ENCODE data around the gene OXTR. TPM values are rescaled to one million over a fixed set of nuclear protein-coding genes. Genes with fewer than 3 reads are reported as not detected.

The OXTR gene
- total RNA-seq, 1 donor from 2014 or later, result 0.50 TPM

- no peak overlapping the region for H3K4me3 ChIP-seq
- no peak for ATAC-seq
- TF ChIP-seq CTCF (IDR thresholded peaks at IDR 0.05), result no peak
- no peak for DNase-seq
- H3K27ac ChIP-seq, result no peak overlapping the region
- H3K9me3 ChIP-seq, result no peaks in the 10 kb centered on the region
- intact Hi-C loops (cut with DNase I), result no loop called here
- H3K4me1 ChIP-seq, result peaks cover 6% of the 10 kb centered on the region
- peaks cover 13% of the 10 kb centered on the region for H3K27me3 ChIP-seq (ENCODE audit: low read depth)
- no peaks in the 10 kb centered on the region for H3K36me3 ChIP-seq
Measured at GRCh38 chr3:8762607-8763377, 6.6 kb downstream of the OXTR start.

GRCh38 chr3:8761866-8762265 is 7.5 kb downstream of the OXTR start:
- H3K4me3 ChIP-seq, result no peak overlapping the region

GRCh38 chr3:8760506-8760905 is 8.9 kb downstream of the OXTR start:
- no peak for ATAC-seq
- H3K9me3 ChIP-seq, result no peaks in the 10 kb centered on the region
- intact Hi-C loops (cut with DNase I), result no loop called here
- H3K4me1 ChIP-seq, result no peaks in the 10 kb centered on the region
- H3K27me3 ChIP-seq (ENCODE audit: low read depth), result no peaks in the 10 kb centered on the region
- H3K27ac ChIP-seq, result no peak overlapping the region
- H3K4me3 ChIP-seq, result no peak overlapping the region
- DNase-seq, result no peak
- H3K36me3 ChIP-seq, result no peaks in the 10 kb centered on the region
- TF ChIP-seq CTCF (IDR thresholded peaks at IDR 0.05), result no peak

More at GRCh38 chr3:8761866-8762265, 7.5 kb downstream of the OXTR start:
- H3K27ac ChIP-seq, result no peak overlapping the region
- no peak for TF ChIP-seq CTCF (IDR thresholded peaks at IDR 0.05)
- H3K27me3 ChIP-seq (ENCODE audit: low read depth), result peaks cover 3% of the 10 kb centered on the region
- no peak for ATAC-seq
- no peaks in the 10 kb centered on the region for H3K36me3 ChIP-seq
- intact Hi-C loops (cut with DNase I), result no loop called here
- H3K9me3 ChIP-seq, result no peaks in the 10 kb centered on the region
- no peaks in the 10 kb centered on the region for H3K4me1 ChIP-seq
- no peak for DNase-seq

- DNase-seq (no peak), ATAC-seq (no peak)
- Histone ChIP-seq H3K27me3 (ENCODE audit: low read depth) (no peaks in the 10 kb centered on the region), H3K4me3 (no peak overlapping the region), H3K9me3 (no peaks in the 10 kb centered on the region), H3K4me1 (no peaks in the 10 kb centered on the region), H3K27ac (no peak overlapping the region), H3K36me3 (no peaks in the 10 kb centered on the region)
- TF ChIP-seq CTCF (IDR thresholded peaks at IDR 0.05), result no peak
- intact Hi-C loops (cut with DNase I), result no loop called here
Measured at GRCh38 chr3:8760091-8760490, 9.3 kb downstream of the OXTR start.

DNA sequence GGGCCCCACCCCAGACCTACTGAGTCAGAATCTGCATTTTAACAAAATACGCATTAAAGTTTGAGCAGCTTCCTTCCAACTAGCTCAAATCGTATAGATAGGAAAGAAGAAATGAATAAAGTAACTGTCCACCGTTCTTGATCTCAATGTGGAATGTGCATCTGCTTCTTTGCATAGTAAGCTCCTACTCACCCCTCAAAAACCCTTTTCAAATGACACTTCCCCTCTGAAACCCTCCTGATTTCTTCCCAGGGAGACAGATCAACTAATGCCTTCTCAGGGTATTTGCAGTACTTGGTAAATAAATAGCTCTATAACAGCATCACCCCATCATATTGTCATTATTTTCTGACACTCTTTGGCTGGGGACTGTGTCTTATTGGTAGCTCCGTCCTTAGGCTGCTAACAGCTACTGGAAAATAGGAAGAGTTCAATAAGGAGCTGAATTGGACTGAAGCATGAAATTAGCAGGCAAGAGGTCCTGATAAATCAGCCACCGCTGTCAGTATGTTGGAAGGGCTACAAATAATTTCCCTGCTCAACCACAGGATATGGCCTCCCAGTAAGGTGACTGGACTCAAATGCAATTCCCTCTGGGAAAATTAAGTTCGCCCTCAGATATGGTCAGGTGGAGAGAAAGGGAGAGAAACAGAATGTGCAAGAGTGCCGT is 10.2 kb downstream of the OXTR start:
- no peak for TF ChIP-seq CTCF (IDR thresholded peaks at IDR 0.05)
- no peaks in the 10 kb centered on the region for H3K9me3 ChIP-seq
- no peaks in the 10 kb centered on the region for H3K36me3 ChIP-seq
- DNase-seq (no peak), ATAC-seq (no peak)
- H3K27ac ChIP-seq, result no peak overlapping the region
- no peaks in the 10 kb centered on the region for H3K27me3 ChIP-seq (ENCODE audit: low read depth)
- H3K4me3 ChIP-seq, result no peak overlapping the region
- H3K4me1 ChIP-seq, result no peaks in the 10 kb centered on the region
- intact Hi-C loops (cut with DNase I), result no loop called here

Measured in lower lobe of right lung (tissue), 2 donors.